IMR-90 (cell line): ENCODE results near the gene RTL5. TPM values are rescaled to one million over a fixed set of nuclear protein-coding genes. Genes with fewer than 3 reads are reported as not detected.

Experiments used
- ATAC-seq: fragments of 200-7000 bp; cut with Tn5 transposase; 2 replicates; pipeline ENCODE4 v1.9.1; 2020; ENCODE audit warnings: low read depth, mild to moderate bottlenecking, moderate library complexity
- BruUV-seq: library from RNA; stranded (reverse); fragments of 400-500 nt; replicated peaks from 2 replicates; lab custom pipeline; 2021; lab: Mats Ljungman, UMichigan
- CTCF ChIA-PET: fragments of 300-600 bp; formaldehyde crosslinking; extraction: SDS; loops from one replicate; lab custom pipeline; 2021; ENCODE audit warnings: antibody characterized with exemption; lab: Yijun Ruan, JAX
- POLR2A ChIA-PET: fragments of 300-600 bp; sonication (Branson Sonifier 250); formaldehyde crosslinking; loops from one replicate; lab custom pipeline; 2022; ENCODE audit warnings: antibody characterized with exemption; ENCODE audit not compliant: unreplicated experiment; lab: Charles Lee
- DNase-seq: peaks from one replicate; pipeline ENCODE4 v3.0.0; 2013
- H2AFZ ChIP-seq: replicated peaks from 2 replicates; pipeline ENCODE3; 2013; ENCODE audit warnings: low read length, mild to moderate bottlenecking; ENCODE audit not compliant: poor library complexity
- H2AK5ac ChIP-seq: 2 replicates; pipeline ENCODE4 v1.6.1; 2013; ENCODE audit warnings: low read depth, low read length, inconsistent platforms
- H2AK9ac ChIP-seq: replicated peaks from 2 replicates; pipeline ENCODE3; 2013; ENCODE audit warnings: mild to moderate bottlenecking, low read depth, low read length, moderate library complexity; ENCODE audit not compliant: poor library complexity
- H2BK120ac ChIP-seq: 2 replicates; pipeline ENCODE4 v1.6.1; 2013; ENCODE audit warnings: low read depth, low read length, inconsistent platforms
- H2BK15ac ChIP-seq: 3 replicates; pipeline ENCODE4 v1.6.1; 2013; ENCODE audit warnings: low read depth, low read length, inconsistent platforms
- H2BK20ac ChIP-seq: 2 replicates; pipeline ENCODE4 v1.6.1; 2013; ENCODE audit warnings: low read depth, mild to moderate bottlenecking, inconsistent platforms, low read length, moderate library complexity
- H2BK5ac ChIP-seq: 2 replicates; pipeline ENCODE4 v1.6.1; 2013; ENCODE audit warnings: mild to moderate bottlenecking, low read depth, low read length, inconsistent platforms; ENCODE audit not compliant: poor library complexity, severe bottlenecking
- H3K14ac ChIP-seq: replicated peaks from 2 replicates; pipeline ENCODE4 v1.6.1; 2013; ENCODE audit warnings: low read depth, low read length, inconsistent platforms
- H3K18ac ChIP-seq: 2 replicates; pipeline ENCODE4 v1.6.1; 2013; ENCODE audit warnings: low read depth, low read length, control low read depth
- H3K23ac ChIP-seq: 2 replicates; pipeline ENCODE4 v1.6.1; 2013; ENCODE audit warnings: low read depth, low read length, inconsistent platforms
- H3K27ac ChIP-seq: 2 replicates; pipeline ENCODE4 v1.5.1; 2013; ENCODE audit warnings: mild to moderate bottlenecking, control low read depth, low read length; ENCODE audit not compliant: insufficient read depth
- H3K27me3 ChIP-seq: 2 replicates; pipeline ENCODE4 v1.6.1; 2013; ENCODE audit warnings: low read length; ENCODE audit not compliant: control insufficient read depth, insufficient read depth
- H3K36me3 ChIP-seq: 2 replicates; pipeline ENCODE4 v1.6.1; 2013; ENCODE audit warnings: low read length, mixed read lengths; ENCODE audit not compliant: control insufficient read depth, insufficient read depth
- H3K4ac ChIP-seq: 2 replicates; pipeline ENCODE4 v1.6.1; 2013; ENCODE audit warnings: low read depth, low read length, inconsistent platforms
- H3K4me1 ChIP-seq: 2 replicates; pipeline ENCODE4 v1.6.1; 2013; ENCODE audit warnings: low read length, mixed read lengths; ENCODE audit not compliant: control insufficient read depth, insufficient read depth
- H3K4me2 ChIP-seq: 2 replicates; pipeline ENCODE4 v1.6.1; 2013; ENCODE audit warnings: low read depth, mild to moderate bottlenecking, control low read depth, low read length, moderate library complexity
- H3K4me3 ChIP-seq: 2 replicates; pipeline ENCODE4 v1.5.1; 2013; ENCODE audit warnings: low read depth, mild to moderate bottlenecking, control low read depth, low read length, moderate library complexity; ENCODE audit not compliant: insufficient read depth
- H3K56ac ChIP-seq: 2 replicates; pipeline ENCODE4 v1.6.1; 2013; ENCODE audit warnings: low read length, inconsistent platforms; ENCODE audit not compliant: insufficient read depth; ENCODE audit errors: extremely low read depth
- H3K79me1 ChIP-seq, 2 experiments: 2 replicates each; pipeline ENCODE4 v1.6.1; 2013; ENCODE audit warnings: low read length in 2 of 2, inconsistent platforms in 1 of 2, low read depth in 1 of 2
- H3K9ac ChIP-seq: 2 replicates; pipeline ENCODE4 v1.6.1; 2013; ENCODE audit warnings: low read depth, low read length, control low read depth
- H3K9me1 ChIP-seq: 2 replicates; pipeline ENCODE4 v1.6.1; 2013; ENCODE audit warnings: low read length, inconsistent platforms; ENCODE audit not compliant: insufficient read depth
- H3K9me3 ChIP-seq: 2 replicates; pipeline ENCODE4 v1.6.1; 2013; ENCODE audit warnings: low read length; ENCODE audit not compliant: control insufficient read depth, insufficient read depth
- H4K20me1 ChIP-seq: 2 replicates; pipeline ENCODE4 v1.6.1; 2013; ENCODE audit warnings: low read length, inconsistent platforms; ENCODE audit not compliant: insufficient read depth
- H4K5ac ChIP-seq: 2 replicates; pipeline ENCODE4 v1.6.1; 2013; ENCODE audit warnings: mild to moderate bottlenecking, low read depth, low read length, control low read depth
- H4K8ac ChIP-seq, 2 experiments: 2 replicates each; pipeline ENCODE4 v1.6.1; 2013; ENCODE audit warnings: low read depth in 2 of 2, low read length in 2 of 2, control low read depth in 1 of 2, inconsistent platforms in 1 of 2
- H4K91ac ChIP-seq: 2 replicates; pipeline ENCODE4 v1.6.1; 2013; ENCODE audit warnings: low read depth, low read length, inconsistent platforms; ENCODE audit not compliant: insufficient read depth
- FOS ChIP-seq: fragments of 150-350 bp; IDR thresholded peaks from 2 replicates; pipeline ENCODE4 v1.6.1; 2016; ENCODE audit warnings: low read depth, low read length
- MAZ ChIP-seq: IDR thresholded peaks from 2 replicates; pipeline ENCODE4 v1.6.1; 2012; ENCODE audit warnings: low read depth, mild to moderate bottlenecking, low read length, improper control_type of control experiment, moderate library complexity, borderline replicate concordance
- NFE2L2 ChIP-seq: fragments of 150-350 bp; IDR thresholded peaks from 2 replicates; pipeline ENCODE4 v1.6.1; 2016; ENCODE audit warnings: low read depth, mild to moderate bottlenecking, low read length
- RAD21 ChIP-seq: IDR thresholded peaks from 2 replicates; pipeline ENCODE4 v1.6.1; 2012; ENCODE audit warnings: low read length, improper control_type of control experiment
- WGBS, 2 experiments: methylation state at CpG; one replicate each; pipeline versions ENCODE4 v1.1.5 to v1.1.7; 2013; ENCODE audit warnings: missing lambda C conversion rate in 2 of 2; ENCODE audit not compliant: insufficient read length in 1 of 2; ENCODE audit errors: extremely low coverage in 2 of 2; 5-methylcytosine and 5-hydroxymethylcytosine counted together
- dilution Hi-C: fragments of 300-500 bp; cut with HindIII; formaldehyde crosslinking; loops from one replicate; pipeline ENCODE4 v1.14.3; 2018; ENCODE audit warnings: low sequenced_read_pairs; ENCODE audit not compliant: unreplicated experiment
- in situ Hi-C: fragments of 300-500 bp; cut with MboI; formaldehyde crosslinking; loops from 3 replicates; pipeline ENCODE4 v1.14.3; 2019; ENCODE audit warnings: low sequenced_read_pairs, inconsistent platforms, mixed read lengths
- intact Hi-C: fragments of 100-400 bp; cut with micrococcal nuclease; formaldehyde crosslinking; loops from 2 replicates; pipeline ENCODE4 v1.10.0; 2022
- polyA plus RNA-seq, 3 experiments: library from polyadenylated mRNA; depleted of rRNA; stranded (reverse); fragments of >200 nt; gene quantifications; 2 replicates each; pipeline ENCODE4 v1.2.3, GENCODE V29; 2012; ENCODE audit warnings: low replicate concordance in 1 of 3
- total RNA-seq: library from RNA; depleted of rRNA; stranded (reverse); fragments of >200 nt; gene quantifications from 2 replicates; pipeline ENCODE4 v1.2.3, GENCODE V29; 2012

RTL5 gene
- total and polyA plus RNA-seq, 2 of the 4 experiments (the other 2 are of a cell fraction): 0.90 to 2.5 TPM

- TF ChIP-seq NFE2L2: no peak
- TF ChIP-seq FOS: no peak
- no peak for TF ChIP-seq MAZ
- TF ChIP-seq RAD21: no peak
- H3K27ac ChIP-seq: no peak overlapping the region
- peaks cover 1% of the 10 kb centered on the region; the same call in 1 of the 2 replicates for H3K9me3 ChIP-seq
- no peaks in the 10 kb centered on the region for H4K20me1 ChIP-seq
- no peak overlapping the region for H3K56ac ChIP-seq
- no peak overlapping the region for H2BK15ac ChIP-seq
- no peaks in the 10 kb centered on the region for H3K36me3 ChIP-seq
- H3K14ac ChIP-seq: no peak overlapping the region
- WGBS, 2 experiments: no CpG with 5 or more reads among the region's 2 CpGs
- ChIA-PET CTCF (no interaction called here), POLR2A (no interaction called here)
- no peak overlapping the region for H2BK20ac ChIP-seq
- BruUV-seq: no TSS peak
- intact Hi-C loops (no loop called here), dilution Hi-C loops (no loop called here), in situ Hi-C loops (no loop called here)
- no peak overlapping the region for H3K23ac ChIP-seq
- H3K9me1 ChIP-seq: no peaks in the 10 kb centered on the region
- no peak overlapping the region for H3K9ac ChIP-seq
- no peak overlapping the region for H3K4me2 ChIP-seq
- H2AK5ac ChIP-seq: no peak overlapping the region
- H2AFZ ChIP-seq: no peak overlapping the region
- H4K8ac ChIP-seq: no peak overlapping the region
- H3K18ac ChIP-seq: no peak overlapping the region
- peaks cover 52% of the 10 kb centered on the region for H3K27me3 ChIP-seq
- H4K91ac ChIP-seq: no peak overlapping the region
- DNase-seq (no peak), ATAC-seq (no peak)
- H2BK120ac ChIP-seq: no peak overlapping the region
- H3K4me1 ChIP-seq: no peaks in the 10 kb centered on the region
- H3K4ac ChIP-seq: no peak overlapping the region
- no peak overlapping the region for H4K5ac ChIP-seq
- no peaks in the 10 kb centered on the region for H3K79me1 ChIP-seq
- no peak overlapping the region for H2AK9ac ChIP-seq
- no peak overlapping the region for H2BK5ac ChIP-seq
- no peak overlapping the region for H3K4me3 ChIP-seq
These were observed 48.4 kb downstream of the RTL5 start for GRCh38 chrX:72083291-72083690.
